Panc1 (cell line): ENCODE data around the gene PAPPA. TPM values are rescaled to one million over a fixed set of nuclear protein-coding genes. Genes with fewer than 3 reads are reported as not detected.

Experiments used
- ATAC-seq: fragments of 200-7000 bp; cut with Tn5 transposase; 2 replicates; pipeline ENCODE4 v1.9.1; 2020; ENCODE audit warnings: mild to moderate bottlenecking, moderate library complexity
- BruUV-seq: library from RNA; stranded (reverse); fragments of 400-500 nt; replicated peaks from 2 replicates; lab custom pipeline; 2021; lab: Mats Ljungman, UMichigan
- CTCF ChIA-PET: fragments of 300-600 bp; sonication (Branson Sonifier 250); formaldehyde crosslinking; loops from one replicate; lab custom pipeline; 2022; ENCODE audit warnings: antibody characterized with exemption; lab: Charles Lee
- POLR2A ChIA-PET: fragments of 300-600 bp; sonication (Branson Sonifier 250); formaldehyde crosslinking; loops from one replicate; lab custom pipeline; 2022; ENCODE audit warnings: antibody characterized with exemption; lab: Charles Lee
- DNase-seq: peaks from one replicate; pipeline ENCODE4 v3.0.0-alpha.2; 2010; ENCODE audit warnings: low read depth, low spot score
- H3K27ac ChIP-seq: 2 replicates; pipeline ENCODE4 v1.5.1; 2011; ENCODE audit warnings: mild to moderate bottlenecking, low read length, inconsistent platforms
- H3K27me3 ChIP-seq: fragments of 200-500 bp; sonication (Bioruptor generic); 2 replicates; pipeline ENCODE4 v1.6.0; 2014; ENCODE audit warnings: low read length, inconsistent platforms; ENCODE audit not compliant: control insufficient read depth, insufficient read depth
- H3K36me3 ChIP-seq: fragments of 200-500 bp; sonication (Bioruptor generic); 2 replicates; pipeline ENCODE4 v1.5.1; 2014; ENCODE audit warnings: inconsistent platforms, mild to moderate bottlenecking, low read length, moderate library complexity; ENCODE audit not compliant: control insufficient read depth, insufficient read depth
- H3K4me1 ChIP-seq: 2 replicates; pipeline ENCODE4 v1.5.1; 2011; ENCODE audit warnings: inconsistent platforms, mild to moderate bottlenecking, low read length, moderate library complexity; ENCODE audit not compliant: control insufficient read depth, insufficient read depth
- H3K4me3 ChIP-seq, 2 experiments: 2 replicates each; pipeline ENCODE4 v1.5.1; 2011 to 2012; ENCODE audit warnings: low read depth in 2 of 2, low read length in 2 of 2, mild to moderate bottlenecking in 2 of 2, inconsistent platforms in 1 of 2, moderate library complexity in 1 of 2
- H3K9me3 ChIP-seq: fragments of 200-500 bp; sonication (Bioruptor generic); 2 replicates; pipeline ENCODE4 v1.5.1; 2014; ENCODE audit warnings: low read depth, mild to moderate bottlenecking, inconsistent platforms, low read length, moderate library complexity; ENCODE audit not compliant: control insufficient read depth, insufficient read depth
- CTCF ChIP-seq: fragments of 450-650 bp; IDR thresholded peaks from 2 replicates; pipeline ENCODE4 v1.5.1; 2017; ENCODE audit warnings: mild to moderate bottlenecking
- POLR2AphosphoS5 ChIP-seq: IDR thresholded peaks from 2 replicates; pipeline ENCODE4 v1.6.1; 2012; ENCODE audit warnings: mild to moderate bottlenecking, low read depth, low read length, moderate library complexity
- REST ChIP-seq, 2 experiments: IDR thresholded peaks; 2 replicates each; pipeline ENCODE4 v1.6.1; 2011 to 2012; ENCODE audit warnings: low read depth in 2 of 2, control low read depth in 1 of 2, low read length in 1 of 2, mild to moderate bottlenecking in 1 of 2, moderate library complexity in 1 of 2; ENCODE audit not compliant: insufficient read depth in 1 of 2
- SIN3A ChIP-seq: IDR thresholded peaks from 2 replicates; pipeline ENCODE4 v1.6.1; 2012; ENCODE audit warnings: low read depth, mild to moderate bottlenecking, low read length, moderate library complexity, borderline replicate concordance; ENCODE audit not compliant: insufficient read depth
- TCF7L2 ChIP-seq: IDR thresholded peaks from 2 replicates; pipeline ENCODE4 v1.6.1; 2011; ENCODE audit warnings: mild to moderate bottlenecking, low read depth, low read length, inconsistent platforms
- in situ Hi-C: cut with HindIII; loops from 2 replicates; pipeline ENCODE4 v1.10.0; 2016; ENCODE audit warnings: low sequenced_read_pairs, low pct_unique_long_range_greater_than_20kb
- intact Hi-C: fragments of 100-400 bp; cut with micrococcal nuclease; formaldehyde crosslinking; loops from one replicate; pipeline ENCODE4 v1.10.0; 2022; ENCODE audit not compliant: unreplicated experiment
- total RNA-seq: library from RNA; stranded (reverse); gene quantifications from one replicate; pipeline ENCODE4 v1.2.1, GENCODE V29; 2021; ENCODE audit not compliant: unreplicated experiment

PAPPA gene
- total RNA-seq, 1 experiment from 2014 or later: 1.2 TPM

- DNase-seq (no peak), ATAC-seq (no peak)
- H3K27me3 ChIP-seq: no peaks in the 10 kb centered on the region
- in situ Hi-C loops (no loop called here), intact Hi-C loops (no loop called here)
- ChIA-PET POLR2A (no interaction called here), CTCF (no interaction called here)
- H3K36me3 ChIP-seq: no peaks in the 10 kb centered on the region
- no peaks in the 10 kb centered on the region for H3K9me3 ChIP-seq
- BruUV-seq: no TSS peak
- H3K4me1 ChIP-seq: no peaks in the 10 kb centered on the region
- TF ChIP-seq CTCF (no peak), TCF7L2 (no peak), SIN3A (no peak), REST (IDR thresholded peaks at IDR 0.05; ENCODE audit: insufficient read depth in 1 of 2, low read depth in 2 of 2, low read length in 1 of 2) (no peak), POLR2AphosphoS5 (no peak)
- no peak overlapping the region for H3K27ac ChIP-seq
- no peak overlapping the region for H3K4me3 ChIP-seq
These were observed 25.1 kb downstream of the PAPPA start for GRCh38 chr9:116178481-116179211.

- Histone ChIP-seq H3K36me3 (no peaks in the 10 kb centered on the region), H3K27me3 (no peaks in the 10 kb centered on the region), H3K9me3 (no peaks in the 10 kb centered on the region), H3K4me1 (no peaks in the 10 kb centered on the region), H3K27ac (no peak overlapping the region), H3K4me3 (no peak overlapping the region)
- POLR2A ChIA-PET: no interaction called here
- DNase-seq (no peak), ATAC-seq (no peak)
- no peak for TF ChIP-seq TCF7L2
- TF ChIP-seq SIN3A: no peak
- no peak for TF ChIP-seq POLR2AphosphoS5
- TF ChIP-seq REST (IDR thresholded peaks at IDR 0.05; ENCODE audit: insufficient read depth in 1 of 2, low read depth in 2 of 2, low read length in 1 of 2): no peak
- no peak for TF ChIP-seq CTCF
- in situ Hi-C loops: no loop called here
- intact Hi-C loops: no loop called here
- CTCF ChIA-PET: no interaction called here
- no TSS peak for BruUV-seq
These were observed 26.0 kb downstream of the PAPPA start for GRCh38 chr9:116179568-116179967.
